ENCODE data around the gene CHST15. TPM values are rescaled to one million over a fixed set of nuclear protein-coding genes. Genes with fewer than 3 reads are reported as not detected.

Gene CHST15
- total and polyA plus RNA-seq, 2 of the 4 experiments (the other 2 are of a cell fraction): 0.14 to 0.18 TPM

DNA sequence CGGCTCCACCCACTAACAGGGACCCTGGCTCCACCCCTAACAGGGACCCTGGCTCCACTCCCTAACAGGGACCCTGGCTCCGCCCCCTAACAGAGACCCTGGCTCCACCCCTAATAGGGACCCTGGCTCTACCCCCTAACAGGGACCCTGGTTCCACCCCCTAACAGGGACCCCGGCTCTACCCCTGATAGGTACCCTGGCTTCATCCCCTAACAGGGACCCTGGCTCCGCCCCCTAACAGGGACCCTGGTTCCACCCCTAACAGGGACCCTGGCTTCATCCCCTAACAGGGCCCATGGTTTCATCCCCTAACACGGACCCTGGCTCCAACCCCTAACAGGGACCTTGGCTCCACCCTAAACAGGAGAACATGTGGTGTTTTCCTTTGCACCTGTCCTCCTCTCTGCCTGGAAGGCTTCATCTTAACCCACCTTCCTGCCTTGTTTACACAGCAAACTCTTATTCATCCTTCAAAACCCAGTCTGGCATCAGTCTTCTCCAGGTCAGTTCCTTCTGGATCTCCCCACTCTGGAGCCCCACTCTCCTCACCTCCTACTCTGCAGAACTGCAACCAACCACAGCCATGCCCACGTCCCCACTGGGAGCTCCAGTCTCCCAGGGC is 58.0 kb downstream of the CHST15 start:
- Histone ChIP-seq H4K91ac (ENCODE audit: insufficient read depth, low read depth, low read length) (no peak overlapping the region), H3K23ac (ENCODE audit: low read depth, low read length) (no peak overlapping the region), H2BK20ac (ENCODE audit: low read depth, low read length) (no peak overlapping the region), H2AFZ (replicated peaks; ENCODE audit: low read length, poor library complexity) (no peak overlapping the region), H2BK5ac (ENCODE audit: low read depth, low read length, poor library complexity, severe bottlenecking) (no peak overlapping the region), H3K14ac (replicated peaks; ENCODE audit: low read depth, low read length) (no peak overlapping the region), H2AK5ac (ENCODE audit: low read depth, low read length) (no peak overlapping the region), H3K56ac (ENCODE audit: extremely low read depth, insufficient read depth, low read length) (no peak overlapping the region), H3K9me1 (ENCODE audit: insufficient read depth, low read length) (no peaks in the 10 kb centered on the region), H3K36me3 (ENCODE audit: control insufficient read depth, insufficient read depth, low read length) (no peaks in the 10 kb centered on the region), H3K18ac (ENCODE audit: low read depth, low read length) (no peak overlapping the region), H2BK15ac (ENCODE audit: low read depth, low read length) (no peak overlapping the region), H3K4me3 (ENCODE audit: insufficient read depth, low read depth, low read length) (no peak overlapping the region), H3K9me3 (ENCODE audit: control insufficient read depth, insufficient read depth, low read length) (no peaks in the 10 kb centered on the region), H3K9ac (ENCODE audit: low read depth, low read length) (no peak overlapping the region), H4K8ac (ENCODE audit: low read depth in 2 of 2, low read length in 2 of 2) (no peak overlapping the region), H3K79me1 (ENCODE audit: low read depth in 1 of 2, low read length in 2 of 2) (no peaks in the 10 kb centered on the region), H3K4me2 (ENCODE audit: low read depth, low read length) (no peak overlapping the region), H3K4ac (ENCODE audit: low read depth, low read length) (no peak overlapping the region), H4K20me1 (ENCODE audit: insufficient read depth, low read length) (no peaks in the 10 kb centered on the region), H3K4me1 (ENCODE audit: control insufficient read depth, insufficient read depth, low read length) (no peaks in the 10 kb centered on the region), H2BK120ac (ENCODE audit: low read depth, low read length) (no peak overlapping the region), H2AK9ac (replicated peaks; ENCODE audit: low read depth, low read length, poor library complexity) (no peak overlapping the region), H3K27me3 (ENCODE audit: control insufficient read depth, insufficient read depth, low read length) (no peaks in the 10 kb centered on the region), H3K27ac (ENCODE audit: insufficient read depth, low read length) (no peak overlapping the region), H4K5ac (ENCODE audit: low read depth, low read length) (no peak overlapping the region)
- CTCF ChIA-PET: no interaction called here
- in situ Hi-C loops (cut with MboI; ENCODE audit: low sequenced_read_pairs) (no loop called here), intact Hi-C loops (cut with micrococcal nuclease) (no loop called here), dilution Hi-C loops (cut with HindIII; ENCODE audit: low sequenced_read_pairs, unreplicated experiment) (no loop called here)
- POLR2A ChIA-PET (ENCODE audit: unreplicated experiment): no interaction called here
- DNase-seq: no peak
- WGBS, 2 experiments (ENCODE audit: extremely low coverage in 2 of 2, insufficient read length in 1 of 2): 78% methylated on average over 3 of the region's 6 CpGs; no CpG with 5 or more reads in 1 of the 2 experiments
- no peak for ATAC-seq (ENCODE audit: low read depth)
- no TSS peak for BruUV-seq (replicated peaks)
- TF ChIP-seq, protein P1, sequence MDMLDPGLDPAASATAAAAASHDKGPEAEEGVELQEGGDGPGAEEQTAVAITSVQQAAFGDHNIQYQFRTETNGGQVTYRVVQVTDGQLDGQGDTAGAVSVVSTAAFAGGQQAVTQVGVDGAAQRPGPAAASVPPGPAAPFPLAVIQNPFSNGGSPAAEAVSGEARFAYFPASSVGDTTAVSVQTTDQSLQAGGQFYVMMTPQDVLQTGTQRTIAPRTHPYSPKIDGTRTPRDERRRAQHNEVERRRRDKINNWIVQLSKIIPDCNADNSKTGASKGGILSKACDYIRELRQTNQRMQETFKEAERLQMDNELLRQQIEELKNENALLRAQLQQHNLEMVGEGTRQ (IDR thresholded peaks at IDR 0.05; ENCODE audit: low read depth, low read length): no peak
- TF ChIP-seq RAD21 (IDR thresholded peaks at IDR 0.05; ENCODE audit: low read length): no peak
- TF ChIP-seq CHD1 (IDR thresholded peaks at IDR 0.05; ENCODE audit: low read depth, low read length): no peak
- TF ChIP-seq POLR2A (IDR thresholded peaks at IDR 0.05; ENCODE audit: low read depth, low read length): no peak
- TF ChIP-seq CTCF (conservative IDR thresholded peaks at IDR 0.05; ENCODE audit: low read depth, low read length): no peak
- TF ChIP-seq RFX5 (IDR thresholded peaks at IDR 0.05; ENCODE audit: low read depth, low read length): no peak
- TF ChIP-seq MXI1 (IDR thresholded peaks at IDR 0.05; ENCODE audit: borderline replicate concordance, low read depth, low read length): no peak
- TF ChIP-seq MAFK (IDR thresholded peaks at IDR 0.05; ENCODE audit: low read depth, low read length): no peak

Data from IMR-90 (cell line).